Stimulated activated naive B cell treated with anti-CD40 and anti-IgM and Interleukin-4, amounts not matched to agents 10 μg/mL and 1 μg/mL and 100 μg/mL, for 72 hours (primary cell): Measurements from ENCODE around the gene RHOU.
"Not testable (repeated sequence)": the region's sequence is repeated elsewhere in the genome, so short reads cannot be mapped to it uniquely, and the experiment has no call there.

Experiments
- ATAC-seq, 2 donors: fragments of 150-1000 bp; cut with Tn5 transposase; replicated peaks; 2 replicates each; pipeline ENCODE4 v1.10.0; 2021; ENCODE audit warnings: moderate library complexity in 1 of 2
- DNase-seq: peaks from one replicate; pipeline ENCODE4 v3.0.0; 2021
- H3K27ac Mint-ChIP-seq: one replicate; pipeline ENCODE4 v1.8.0; 2022; ENCODE audit warnings: mild to moderate bottlenecking, mixed read lengths
- H3K27me3 Mint-ChIP-seq, 2 donors: one replicate each; pipeline ENCODE4 v1.8.0; 2022; ENCODE audit warnings: mixed read lengths in 2 of 2
- H3K36me3 Mint-ChIP-seq, 2 donors: one replicate each; pipeline ENCODE4 v1.8.0; 2022; ENCODE audit warnings: mixed read lengths in 2 of 2, mild to moderate bottlenecking in 1 of 2
- H3K4me1 Mint-ChIP-seq, 2 donors: one replicate each; pipeline ENCODE4 v1.8.0; 2022; ENCODE audit warnings: mixed read lengths in 2 of 2, mild to moderate bottlenecking in 1 of 2
- H3K4me3 Mint-ChIP-seq, 2 donors: one replicate each; pipeline ENCODE4 v1.8.0; 2022; ENCODE audit warnings: mild to moderate bottlenecking in 2 of 2, mixed read lengths in 2 of 2, moderate library complexity in 1 of 2
- H3K9me3 Mint-ChIP-seq, 2 donors: one replicate each; pipeline ENCODE4 v1.8.0; 2022; ENCODE audit warnings: mixed read lengths in 2 of 2, mild to moderate bottlenecking in 1 of 2

RHOU gene

DNA sequence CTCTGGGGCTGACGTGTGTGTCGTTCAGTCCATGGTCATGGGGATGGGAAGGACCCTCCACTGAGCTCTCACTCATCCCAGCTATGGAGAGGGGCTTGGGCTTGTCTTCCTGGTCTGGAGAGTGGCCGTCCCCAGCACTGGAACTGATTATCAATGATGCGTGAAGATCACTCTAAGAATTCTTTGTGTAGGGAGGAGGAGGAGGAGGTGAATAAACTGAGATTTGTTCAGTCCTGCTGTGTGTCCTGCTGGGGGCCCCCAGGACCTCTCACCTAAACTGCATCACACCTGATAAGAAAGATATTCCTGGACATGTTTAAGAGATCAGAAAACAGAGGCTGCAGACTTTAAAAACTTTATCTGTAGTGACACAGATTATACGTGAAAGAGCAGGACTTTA is 21.2 kb downstream of the RHOU start:
- ATAC-seq (no peak), DNase-seq (no peak)
- no peak overlapping the region for H3K27ac Mint-ChIP-seq
- H3K4me1 Mint-ChIP-seq: peaks cover 12 to 21% of the 10 kb centered on the region in 2 donors
- H3K27me3 Mint-ChIP-seq: peaks cover 42 to 45% of the 10 kb centered on the region in 2 donors
- no peaks in the 10 kb centered on the region for H3K36me3 Mint-ChIP-seq
- peaks cover 0 to 3% of the 10 kb centered on the region in 2 donors for H3K9me3 Mint-ChIP-seq
- no peak overlapping the region for H3K4me3 Mint-ChIP-seq

DNA sequence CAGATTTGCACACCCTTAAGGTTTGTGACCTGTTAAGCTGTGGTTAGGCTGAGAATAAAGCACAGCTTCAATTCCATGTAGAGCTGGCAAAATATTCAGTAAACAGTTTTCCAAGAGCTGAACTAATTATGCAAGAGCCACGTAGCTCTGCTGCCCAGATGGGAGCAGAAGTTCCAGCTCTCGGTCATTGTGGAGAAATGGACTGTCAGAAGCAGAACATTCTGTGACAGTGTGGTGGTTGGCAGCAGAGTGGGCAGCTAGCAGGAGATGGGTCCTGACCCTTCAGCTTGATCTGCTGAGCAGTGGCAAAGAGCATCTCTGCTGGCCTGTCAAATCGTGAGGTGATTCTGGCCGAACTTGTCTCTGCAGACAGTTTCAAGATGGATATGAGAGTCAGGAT is 23.2 kb downstream of the RHOU start:
- peaks cover 8 to 10% of the 10 kb centered on the region in 2 donors for H3K4me1 Mint-ChIP-seq
- ATAC-seq (no peak), DNase-seq (no peak)
- H3K27me3 Mint-ChIP-seq: peaks cover 36 to 38% of the 10 kb centered on the region in 2 donors
- H3K9me3 Mint-ChIP-seq: peaks cover 0 to 3% of the 10 kb centered on the region in 2 donors
- no peak overlapping the region for H3K4me3 Mint-ChIP-seq
- H3K36me3 Mint-ChIP-seq: no peaks in the 10 kb centered on the region
- H3K27ac Mint-ChIP-seq: no peak overlapping the region

DNA sequence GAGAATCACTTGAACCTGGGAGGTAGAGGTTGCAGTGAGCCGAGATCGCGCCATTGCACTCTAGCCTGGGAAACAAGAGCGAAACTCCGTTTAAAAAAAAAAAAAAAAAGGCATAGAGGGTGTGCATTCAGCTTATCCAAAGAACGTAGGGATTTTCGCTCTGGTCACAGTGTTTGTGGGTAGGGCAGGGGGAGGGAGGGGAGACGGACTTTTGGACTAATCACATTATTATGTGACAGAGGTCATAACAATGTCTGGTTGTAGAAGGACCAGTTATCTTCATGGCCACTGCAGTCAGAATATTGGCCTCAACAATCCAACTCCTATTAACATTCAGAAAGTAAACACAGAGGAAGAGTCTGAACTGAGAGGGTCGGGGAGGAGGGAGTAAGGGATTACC is 25.7 kb downstream of the RHOU start:
- H3K9me3 Mint-ChIP-seq: peaks cover 0 to 3% of the 10 kb centered on the region in 2 donors
- peaks cover 4 to 7% of the 10 kb centered on the region in 2 donors for H3K4me1 Mint-ChIP-seq
- ATAC-seq (no peak), DNase-seq (no peak)
- H3K27ac Mint-ChIP-seq: no peak overlapping the region
- peaks cover 19 to 21% of the 10 kb centered on the region in 2 donors for H3K27me3 Mint-ChIP-seq
- H3K36me3 Mint-ChIP-seq: no peaks in the 10 kb centered on the region
- no peak overlapping the region for H3K4me3 Mint-ChIP-seq

DNA sequence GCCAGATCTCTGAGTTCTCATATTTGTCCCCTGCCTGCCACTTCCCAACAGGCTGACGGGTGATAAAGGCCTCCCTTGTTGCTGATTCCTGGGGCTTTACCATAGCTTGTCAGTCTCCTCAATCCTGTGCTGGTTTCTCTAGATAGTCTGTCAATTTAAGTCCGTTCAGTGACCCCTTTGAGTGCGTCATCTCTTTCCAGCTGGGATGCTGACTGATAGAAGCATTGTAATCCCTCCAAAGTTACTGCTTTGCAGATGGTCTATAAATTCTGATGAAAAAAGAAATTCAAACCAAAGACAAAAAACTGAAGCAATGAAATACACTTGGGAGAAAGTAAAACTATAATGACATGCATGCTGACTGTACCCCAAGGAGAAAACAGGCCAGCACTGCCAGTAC is 28.3 kb downstream of the RHOU start:
- peaks cover 2 to 6% of the 10 kb centered on the region in 2 donors for H3K4me1 Mint-ChIP-seq
- ATAC-seq: no peak
- H3K36me3 Mint-ChIP-seq: no peaks in the 10 kb centered on the region

DNA sequence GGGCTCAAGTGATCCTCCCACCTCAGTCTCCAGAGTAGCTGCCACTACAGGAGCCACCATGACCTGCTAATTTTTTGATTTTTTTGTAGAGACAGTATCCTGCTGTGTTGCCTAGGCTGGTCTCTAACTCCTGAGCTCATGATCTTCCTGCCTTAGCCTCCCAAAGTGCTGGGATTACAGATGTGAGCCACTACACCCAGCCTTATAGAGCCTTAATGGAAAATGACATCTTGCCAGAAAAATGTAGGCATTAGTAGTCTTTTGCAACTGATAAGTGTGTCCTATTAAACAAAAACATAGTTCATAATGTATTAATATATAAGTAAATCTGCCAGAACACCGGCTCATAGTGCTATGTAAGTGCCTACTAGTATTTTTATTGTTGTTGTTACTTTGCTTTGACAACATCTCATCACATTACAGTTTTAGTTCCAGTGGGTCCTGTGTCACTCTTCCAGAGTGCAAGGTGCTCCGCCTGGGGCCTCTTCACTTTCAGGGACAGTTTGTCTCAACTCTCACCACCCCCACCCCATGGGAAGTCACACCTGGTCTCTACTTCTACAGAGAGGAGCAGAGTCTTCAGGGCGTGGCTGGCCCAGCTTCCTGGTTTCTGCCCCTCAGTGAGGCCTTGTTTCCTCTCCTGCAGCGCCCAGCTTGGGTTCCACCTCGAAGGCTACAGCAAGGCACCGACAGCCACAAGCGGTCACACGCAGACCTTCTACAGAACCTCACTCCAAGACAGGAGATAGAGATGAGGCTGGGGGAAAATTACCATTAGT is 30.1 kb downstream of the RHOU start:
- Mint-ChIP-seq H3K4me1 (peaks cover 2 to 6% of the 10 kb centered on the region in 2 donors), H3K4me3 (no peak overlapping the region), H3K9me3 (no peaks in the 10 kb centered on the region), H3K27me3 (peaks cover 0 to 13% of the 10 kb centered on the region in 2 donors), H3K27ac (no peak overlapping the region), H3K36me3 (no peaks in the 10 kb centered on the region)
- ATAC-seq (no peak), DNase-seq (no peak)

More for the DNA sequence above, 28.3 kb downstream of the RHOU start:
- no peak overlapping the region for H3K4me3 Mint-ChIP-seq
- H3K9me3 Mint-ChIP-seq: peaks cover 0 to 1% of the 10 kb centered on the region in 2 donors
- peaks cover 6 to 14% of the 10 kb centered on the region in 2 donors for H3K27me3 Mint-ChIP-seq
- DNase-seq: no peak
- no peak overlapping the region for H3K27ac Mint-ChIP-seq

DNA sequence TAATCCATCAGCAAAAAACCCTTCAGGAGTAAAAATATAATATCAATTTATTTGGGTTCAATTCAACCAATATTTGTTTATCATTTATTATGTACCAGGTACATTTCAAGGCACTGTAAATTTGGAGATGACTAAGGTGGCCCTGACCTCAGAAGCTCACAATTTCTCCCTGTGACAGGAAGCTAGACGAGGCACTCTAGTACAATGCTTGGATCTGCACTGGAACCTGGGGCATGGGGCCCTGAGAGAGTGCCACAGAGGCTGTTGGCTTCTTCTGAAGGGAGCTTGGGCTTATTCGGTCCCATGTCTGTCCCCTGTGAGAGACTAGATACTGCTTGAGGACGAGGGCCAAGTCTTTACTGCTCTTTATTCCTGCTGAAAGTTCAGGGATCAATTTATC is 31.5 kb downstream of the RHOU start:
- Mint-ChIP-seq H3K36me3 (no peaks in the 10 kb centered on the region), H3K27ac (no peak overlapping the region), H3K4me1 (peaks cover 2 to 6% of the 10 kb centered on the region in 2 donors), H3K27me3 (peaks cover 0 to 13% of the 10 kb centered on the region in 2 donors), H3K4me3 (no peak overlapping the region), H3K9me3 (no peaks in the 10 kb centered on the region)
- DNase-seq (no peak), ATAC-seq (no peak)

DNA sequence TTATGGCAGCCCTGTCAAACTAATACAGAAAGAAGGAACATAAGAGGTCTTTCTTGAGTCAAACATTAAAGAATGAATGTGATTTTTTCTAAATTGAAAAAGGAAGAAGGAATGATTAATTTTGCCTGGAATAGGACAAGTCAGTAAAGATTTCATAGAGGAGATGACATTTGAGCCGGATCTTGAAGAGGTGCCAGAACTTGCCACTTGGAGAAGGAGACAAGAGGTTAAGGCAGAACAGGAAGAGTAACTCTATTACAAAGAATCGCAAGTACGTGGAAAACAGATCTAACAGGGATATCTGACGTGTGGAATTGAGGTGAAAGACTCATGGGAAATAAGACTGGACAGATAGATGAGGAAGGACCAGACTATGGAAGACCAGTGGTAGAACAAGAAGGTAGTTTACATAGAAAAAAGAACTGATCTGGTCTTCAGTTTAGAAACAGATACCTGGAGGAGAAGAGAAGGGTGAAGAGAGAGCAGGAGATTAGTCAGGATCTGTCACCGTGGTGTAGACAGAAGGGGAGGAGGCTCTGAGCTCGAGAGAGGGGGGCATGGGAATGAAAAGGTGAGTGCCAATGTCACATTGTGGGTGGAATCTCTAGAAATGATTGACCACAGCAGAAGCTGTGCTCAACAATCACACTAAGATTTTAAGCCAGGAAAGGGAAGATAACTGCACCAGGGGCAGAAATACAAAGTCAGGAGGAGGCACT is 32.5 kb downstream of the RHOU start:
- Mint-ChIP-seq H3K27me3 (peaks cover 0 to 13% of the 10 kb centered on the region in 2 donors), H3K4me3 (no peak overlapping the region), H3K27ac (no peak overlapping the region), H3K4me1 (peaks cover 2 to 6% of the 10 kb centered on the region in 2 donors), H3K36me3 (no peaks in the 10 kb centered on the region), H3K9me3 (no peaks in the 10 kb centered on the region)
- ATAC-seq: no peak
- no peak for DNase-seq

DNA sequence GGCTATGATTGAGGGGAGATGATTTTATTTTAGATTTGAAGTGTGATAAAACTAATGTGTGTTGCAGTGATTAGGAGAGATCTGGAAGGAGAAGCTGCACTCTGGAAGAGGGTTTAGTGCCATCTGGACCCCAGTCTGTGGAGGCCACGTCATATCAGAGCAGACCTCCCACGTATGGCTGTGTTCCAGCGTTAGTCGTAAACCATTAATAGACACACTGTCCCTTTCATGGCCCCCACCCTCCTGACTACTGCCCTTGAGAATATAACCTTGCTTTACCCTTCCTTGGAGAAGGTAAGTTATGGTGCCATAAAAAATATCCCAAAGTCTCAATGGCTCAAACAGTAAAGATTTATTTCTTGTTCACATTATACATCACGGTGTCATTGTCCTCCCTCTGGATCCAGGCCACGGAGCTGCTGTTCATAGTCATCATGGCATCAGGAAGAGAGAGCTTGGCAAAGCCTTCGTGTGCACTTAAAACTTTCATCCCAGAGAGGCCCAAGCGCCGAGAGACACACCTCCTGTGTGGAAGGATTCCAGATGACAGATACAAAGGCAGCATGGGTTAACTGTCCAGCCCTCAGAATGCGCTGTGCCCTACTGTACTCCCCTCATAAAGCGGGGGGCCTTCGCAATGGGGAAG is 33.2 kb downstream of the RHOU start:
- DNase-seq (no peak), ATAC-seq (no peak)
- no peaks in the 10 kb centered on the region for H3K9me3 Mint-ChIP-seq
- peaks cover 0 to 13% of the 10 kb centered on the region in 2 donors for H3K27me3 Mint-ChIP-seq
- H3K27ac Mint-ChIP-seq: no peak overlapping the region
- peaks cover 2 to 6% of the 10 kb centered on the region in 2 donors for H3K4me1 Mint-ChIP-seq
- no peaks in the 10 kb centered on the region for H3K36me3 Mint-ChIP-seq
- no peak overlapping the region for H3K4me3 Mint-ChIP-seq

DNA sequence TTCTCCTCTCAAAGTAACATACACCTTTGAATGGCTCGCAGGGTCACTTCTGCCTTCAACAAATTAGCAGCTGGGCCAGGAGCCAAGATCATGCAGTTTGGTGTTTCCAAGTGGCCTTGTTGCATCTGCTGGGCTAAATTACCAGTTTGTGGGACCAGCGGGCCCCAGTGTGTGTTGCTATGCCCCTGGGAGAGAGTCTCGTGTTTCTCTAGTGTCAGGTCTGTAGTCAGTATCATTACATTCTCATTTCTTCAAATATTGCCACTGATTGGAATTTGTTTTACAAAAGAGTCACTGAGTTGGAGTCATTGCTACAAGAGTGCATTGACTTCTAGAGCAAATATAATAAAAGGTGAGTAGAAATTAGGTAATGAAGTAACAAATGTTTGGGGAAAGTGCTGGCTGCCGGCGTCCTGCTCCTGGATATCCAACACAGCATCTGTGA is 35.5 kb downstream of the RHOU start:
- peaks cover 0 to 13% of the 10 kb centered on the region in 2 donors for H3K27me3 Mint-ChIP-seq
- H3K4me1 Mint-ChIP-seq: no peaks in the 10 kb centered on the region
- H3K9me3 Mint-ChIP-seq: peaks cover 0 to 2% of the 10 kb centered on the region in 2 donors
- DNase-seq (no peak), ATAC-seq (no peak)
- H3K36me3 Mint-ChIP-seq: no peaks in the 10 kb centered on the region
- no peak overlapping the region for H3K27ac Mint-ChIP-seq
- no peak overlapping the region for H3K4me3 Mint-ChIP-seq

DNA sequence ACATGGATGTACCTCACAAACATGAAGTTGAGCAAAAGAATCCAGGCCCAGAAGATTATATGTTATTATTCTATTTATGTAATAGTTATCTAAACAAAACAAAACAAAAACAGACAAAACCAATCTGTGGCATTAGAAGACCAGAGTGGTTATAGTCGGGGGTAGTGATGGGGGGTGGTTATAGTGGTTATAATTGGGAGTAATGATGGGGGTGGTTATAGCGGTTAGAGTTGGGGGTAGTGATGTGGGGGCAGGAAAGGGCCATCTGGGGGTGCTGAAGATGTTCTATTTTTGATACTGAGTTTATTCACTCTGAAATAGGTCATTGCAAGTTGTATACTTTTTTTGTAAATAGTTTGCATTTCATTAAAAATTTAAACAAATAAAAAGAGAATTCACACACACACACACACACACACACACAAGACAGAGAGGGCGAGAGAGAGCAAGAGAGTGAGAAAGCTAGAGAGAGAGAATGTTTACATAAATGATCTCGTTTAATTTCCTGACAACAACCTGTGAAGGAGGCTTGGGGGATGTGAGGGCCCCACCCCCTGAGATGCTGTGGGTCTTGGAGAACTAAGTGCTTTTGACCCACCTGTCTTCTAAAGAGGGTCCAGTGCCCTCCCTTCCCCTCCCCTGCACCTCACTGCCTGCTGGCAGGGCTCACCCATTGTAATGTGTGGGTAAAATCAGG is 37.4 kb downstream of the RHOU start:
- no peaks in the 10 kb centered on the region for H3K36me3 Mint-ChIP-seq
- H3K9me3 Mint-ChIP-seq: peaks cover 0 to 2% of the 10 kb centered on the region in 2 donors
- no peak overlapping the region for H3K4me3 Mint-ChIP-seq
- H3K27me3 Mint-ChIP-seq: peaks cover 0 to 10% of the 10 kb centered on the region in 2 donors
- ATAC-seq (no peak), DNase-seq (no peak)
- H3K27ac Mint-ChIP-seq: no peak overlapping the region
- no peaks in the 10 kb centered on the region for H3K4me1 Mint-ChIP-seq

DNA sequence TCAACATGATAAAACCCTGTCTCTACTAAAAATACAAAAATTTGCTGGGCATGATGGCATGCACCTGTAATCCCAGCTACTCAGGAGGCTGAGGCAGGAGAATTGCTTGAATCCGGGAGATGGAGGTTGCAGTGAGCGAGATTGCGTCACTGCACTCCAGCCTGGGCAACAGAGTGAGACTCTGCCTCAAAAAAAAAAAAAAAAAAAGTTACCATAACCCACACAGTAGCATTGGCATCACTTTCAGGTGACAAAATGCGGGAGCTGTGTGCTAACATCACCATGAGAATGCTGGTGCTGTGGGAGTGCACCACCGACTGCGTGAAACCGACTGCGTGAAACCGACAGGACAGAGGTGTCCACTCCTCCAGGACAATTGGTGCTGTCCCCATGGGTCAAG is 40.7 kb downstream of the RHOU start:
- H3K4me1 Mint-ChIP-seq, ATAC-seq, H3K27ac Mint-ChIP-seq, H3K9me3 Mint-ChIP-seq, DNase-seq, H3K4me3 Mint-ChIP-seq, H3K27me3 Mint-ChIP-seq, H3K36me3 Mint-ChIP-seq: not testable (repeated sequence)

DNA sequence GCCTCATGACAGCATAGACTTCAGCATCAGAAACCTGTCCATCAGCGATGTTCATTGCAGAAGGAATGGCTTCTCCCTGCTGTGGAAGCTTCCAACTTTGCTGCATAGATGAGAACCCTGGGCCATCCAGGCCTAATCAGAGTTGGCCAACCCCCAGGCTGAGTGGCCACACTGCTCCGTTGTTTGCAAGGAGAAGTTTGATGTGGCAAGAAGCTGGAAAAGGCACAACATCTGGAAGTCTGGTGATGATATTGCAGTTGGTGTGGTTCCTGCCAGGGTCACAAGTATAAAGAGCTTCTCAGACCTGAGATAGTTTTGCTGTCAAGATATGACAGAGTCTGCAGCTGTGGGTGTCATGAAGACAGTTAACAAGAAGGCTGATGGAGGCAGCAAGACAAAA is 41.2 kb downstream of the RHOU start:
- Mint-ChIP-seq H3K27me3 (no peaks in the 10 kb centered on the region), H3K27ac (no peak overlapping the region), H3K4me1 (no peaks in the 10 kb centered on the region)

DNA sequence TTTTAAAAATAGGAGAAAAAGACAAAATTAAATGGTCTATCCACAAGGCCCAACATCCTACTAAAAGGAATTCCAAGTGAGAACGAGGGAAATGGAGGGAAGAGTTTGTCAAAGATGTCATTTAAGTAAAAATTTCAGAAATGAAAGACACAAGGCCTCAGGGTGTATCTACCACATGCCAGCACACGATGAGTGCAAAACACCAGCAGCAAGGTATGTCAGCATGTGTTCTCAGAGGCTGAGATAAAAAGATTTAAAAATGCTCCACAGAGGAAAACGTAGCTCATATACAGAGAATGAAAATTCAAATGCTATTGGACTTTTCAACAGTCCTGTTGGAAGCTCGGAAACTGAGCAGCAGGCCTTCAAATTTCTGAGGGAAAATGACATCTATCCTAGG is 42.0 kb downstream of the RHOU start:
- H3K27ac Mint-ChIP-seq: no peak overlapping the region
- H3K4me3 Mint-ChIP-seq: no peak overlapping the region
- peaks cover 0 to 2% of the 10 kb centered on the region in 2 donors for H3K9me3 Mint-ChIP-seq
- no peaks in the 10 kb centered on the region for H3K27me3 Mint-ChIP-seq
- DNase-seq (no peak), ATAC-seq (no peak)
- H3K4me1 Mint-ChIP-seq: no peaks in the 10 kb centered on the region
- H3K36me3 Mint-ChIP-seq: no peaks in the 10 kb centered on the region

More for the DNA sequence above, 41.2 kb downstream of the RHOU start:
- ATAC-seq: no peak
- Mint-ChIP-seq H3K9me3 (peaks cover 0 to 2% of the 10 kb centered on the region in 2 donors), H3K4me3 (no peak overlapping the region), H3K36me3 (no peaks in the 10 kb centered on the region)
- no peak for DNase-seq

DNA sequence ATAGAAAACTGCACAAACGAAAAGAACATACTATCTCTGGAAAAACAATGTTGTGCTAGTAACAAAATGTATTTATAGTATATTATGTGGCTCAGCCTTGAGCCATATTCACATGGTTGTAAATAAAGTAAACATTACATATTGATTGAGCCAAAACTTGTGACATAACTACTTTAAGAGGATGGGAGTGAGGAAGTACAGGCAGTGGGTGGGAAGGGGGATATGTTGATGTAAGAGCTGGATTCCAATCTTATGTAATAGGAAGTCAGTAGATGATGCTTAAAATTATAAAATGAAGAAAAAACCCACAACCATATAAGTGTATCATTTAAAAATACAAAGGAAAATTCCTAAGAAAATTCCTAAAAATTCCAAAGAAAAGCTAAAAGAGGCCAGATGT is 42.7 kb downstream of the RHOU start:
- DNase-seq: no peak
- ATAC-seq: no peak
- H3K36me3 Mint-ChIP-seq: no peaks in the 10 kb centered on the region
- no peak overlapping the region for H3K4me3 Mint-ChIP-seq
- H3K4me1 Mint-ChIP-seq: no peaks in the 10 kb centered on the region
- no peaks in the 10 kb centered on the region for H3K27me3 Mint-ChIP-seq
- no peak overlapping the region for H3K27ac Mint-ChIP-seq
- H3K9me3 Mint-ChIP-seq: peaks cover 0 to 2% of the 10 kb centered on the region in 2 donors
